NCI-H146 treated with DMSO at 0.1 percent for 48 hours (cell line): ENCODE measurements around the gene SLC38A8.

Source experiments
- DNase-seq: peaks from one replicate; lab custom pipeline; 2025; ENCODE audit not compliant: unreplicated experiment; lab: John Stamatoyannopoulos, UW

The SLC38A8 gene

GRCh38 chr16:83973077-83973476 lies 69.5 kb downstream of the SLC38A8 start:
- DNase-seq, result no peak

- no peak for DNase-seq
Measured at GRCh38 chr16:83972256-83973008, 70.2 kb downstream of the SLC38A8 start.

- no peak for DNase-seq
Measured at GRCh38 chr16:83971165-83972130, 71.1 kb downstream of the SLC38A8 start.

GRCh38 chr16:83970430-83970815 lies 72.2 kb downstream of the SLC38A8 start:
- DNase-seq, result no peak

GRCh38 chr16:83969771-83970429 lies 72.7 kb downstream of the SLC38A8 start:
- no peak for DNase-seq

GRCh38 chr16:83968891-83969649 lies 73.5 kb downstream of the SLC38A8 start:
- no peak for DNase-seq

- DNase-seq, result no peak
Measured at GRCh38 chr16:83968306-83968851, 74.2 kb downstream of the SLC38A8 start.

GRCh38 chr16:83967838-83968305 lies 74.7 kb downstream of the SLC38A8 start, which contains the start of gene NECAB2:
TSS of gene NECAB2 (plus strand) at chr16:83968244. CDS start at chr16:83968649, 405 bp downstream.
- DNase-seq, result no peak

GRCh38 chr16:83967091-83967490 lies 75.5 kb downstream of the SLC38A8 start:
- DNase-seq, result no peak

- DNase-seq, result no peak
Measured at GRCh38 chr16:83966153-83966696, 76.4 kb downstream of the SLC38A8 start.

GRCh38 chr16:83965444-83966152 lies 77.0 kb downstream of the SLC38A8 start:
- no peak for DNase-seq

GRCh38 chr16:83964684-83965443 lies 77.7 kb downstream of the SLC38A8 start:
- no peak for DNase-seq

- DNase-seq, result no peak
Measured at GRCh38 chr16:83963277-83964119, 79.1 kb downstream of the SLC38A8 start.

GRCh38 chr16:83961591-83961990 lies 81.0 kb downstream of the SLC38A8 start:
- no peak for DNase-seq

- no peak for DNase-seq
Measured at GRCh38 chr16:83960521-83961249, 81.9 kb downstream of the SLC38A8 start.
